ENCODE measurements around the gene SRGAP3. TPM values are rescaled to one million over a fixed set of nuclear protein-coding genes. Genes with fewer than 3 reads are reported as not detected.

SRGAP3 gene
- total RNA-seq, 1 donor from 2014 or later: 68.6 TPM

DNA sequence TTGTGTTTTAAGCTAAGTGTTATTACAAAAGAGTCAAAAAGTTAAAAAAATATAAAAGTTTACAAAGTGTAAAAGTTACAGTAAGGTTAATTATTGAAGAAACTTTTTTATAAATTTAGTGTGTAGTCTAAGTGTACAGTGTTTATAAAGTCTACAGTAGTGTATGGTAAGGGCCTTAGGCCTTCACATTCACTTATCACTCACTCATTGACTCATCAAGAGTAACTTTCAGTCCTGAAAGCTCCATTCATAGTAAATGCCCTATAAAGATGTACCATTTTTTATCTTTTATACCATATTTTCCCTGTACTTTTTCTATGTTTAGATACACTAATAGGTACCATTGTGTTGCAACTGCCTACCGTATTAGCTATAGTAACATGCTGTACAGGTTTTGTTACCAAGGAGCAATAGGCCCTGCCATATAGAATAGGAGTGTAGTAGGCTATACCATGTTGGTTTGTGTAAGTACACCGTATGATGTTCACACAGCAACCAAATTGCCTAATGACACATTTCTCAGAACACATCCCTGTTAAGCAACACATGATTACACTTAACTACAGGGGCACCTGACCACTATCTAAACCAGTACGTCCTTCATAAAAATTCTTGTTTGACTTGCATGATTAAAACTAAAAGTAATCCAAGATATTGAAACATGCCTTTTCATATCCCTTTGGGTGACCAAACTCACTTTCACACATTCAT, 303.4 kb downstream of the SRGAP3 start:
- H3K36me3 Mint-ChIP-seq: peaks cover 42% of the 10 kb centered on the region
- no peak overlapping the region for H3K27ac Mint-ChIP-seq
- no peak for DNase-seq (ENCODE audit: low spot score in 2 of 2, unreplicated experiment in 2 of 2)
- TF ChIP-seq, protein P1, sequence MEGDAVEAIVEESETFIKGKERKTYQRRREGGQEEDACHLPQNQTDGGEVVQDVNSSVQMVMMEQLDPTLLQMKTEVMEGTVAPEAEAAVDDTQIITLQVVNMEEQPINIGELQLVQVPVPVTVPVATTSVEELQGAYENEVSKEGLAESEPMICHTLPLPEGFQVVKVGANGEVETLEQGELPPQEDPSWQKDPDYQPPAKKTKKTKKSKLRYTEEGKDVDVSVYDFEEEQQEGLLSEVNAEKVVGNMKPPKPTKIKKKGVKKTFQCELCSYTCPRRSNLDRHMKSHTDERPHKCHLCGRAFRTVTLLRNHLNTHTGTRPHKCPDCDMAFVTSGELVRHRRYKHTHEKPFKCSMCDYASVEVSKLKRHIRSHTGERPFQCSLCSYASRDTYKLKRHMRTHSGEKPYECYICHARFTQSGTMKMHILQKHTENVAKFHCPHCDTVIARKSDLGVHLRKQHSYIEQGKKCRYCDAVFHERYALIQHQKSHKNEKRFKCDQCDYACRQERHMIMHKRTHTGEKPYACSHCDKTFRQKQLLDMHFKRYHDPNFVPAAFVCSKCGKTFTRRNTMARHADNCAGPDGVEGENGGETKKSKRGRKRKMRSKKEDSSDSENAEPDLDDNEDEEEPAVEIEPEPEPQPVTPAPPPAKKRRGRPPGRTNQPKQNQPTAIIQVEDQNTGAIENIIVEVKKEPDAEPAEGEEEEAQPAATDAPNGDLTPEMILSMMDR (IDR thresholded peaks at IDR 0.05; ENCODE audit: unreplicated experiment): no peak
- peaks cover 29% of the 10 kb centered on the region for H3K9me3 Mint-ChIP-seq
- peaks cover 26% of the 10 kb centered on the region for H3K4me1 Mint-ChIP-seq
- H3K27me3 Mint-ChIP-seq (ENCODE audit: low read depth): no peaks in the 10 kb centered on the region
- no peak overlapping the region for H3K4me3 Mint-ChIP-seq

DNA sequence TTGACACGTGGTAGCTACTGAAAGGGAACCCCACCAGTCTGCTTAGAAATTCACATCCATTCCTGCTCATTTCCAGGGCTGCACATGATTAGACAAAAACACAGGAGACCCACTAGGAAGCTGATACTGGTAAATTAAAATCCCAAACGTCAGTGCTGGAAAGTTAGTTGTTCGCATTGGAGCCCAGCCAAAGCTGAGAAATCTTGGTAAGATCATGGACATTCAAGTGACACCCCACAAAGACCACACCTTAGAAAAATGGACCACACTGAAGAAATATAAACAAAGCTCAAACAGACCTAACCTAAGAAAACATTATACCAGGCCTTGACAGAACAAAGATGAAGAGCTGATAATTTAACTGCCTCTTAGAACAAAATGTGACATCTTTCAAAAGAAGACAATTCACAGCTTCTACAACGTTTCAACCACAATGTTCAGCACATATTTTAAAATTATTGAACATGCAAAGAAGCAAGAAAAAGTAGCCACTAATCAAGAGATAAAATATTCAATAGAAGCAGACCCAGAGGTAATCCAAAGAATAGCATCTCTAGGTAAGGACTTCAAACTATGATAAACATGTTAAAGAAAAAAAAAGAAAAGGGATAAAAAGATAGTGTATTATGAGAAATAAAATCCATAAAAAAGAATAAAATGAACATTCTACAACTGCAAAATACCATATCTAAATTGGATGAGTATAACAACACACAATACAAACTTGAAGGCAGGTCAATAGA, 306.5 kb downstream of the SRGAP3 start:
- TF ChIP-seq, protein P1 (IDR thresholded peaks at IDR 0.05; ENCODE audit: unreplicated experiment): no peak
- Mint-ChIP-seq H3K4me3 (no peak overlapping the region), H3K36me3 (peaks cover 46% of the 10 kb centered on the region), H3K9me3 (peaks cover 23% of the 10 kb centered on the region), H3K4me1 (peaks cover 24% of the 10 kb centered on the region), H3K27me3 (ENCODE audit: low read depth) (no peaks in the 10 kb centered on the region), H3K27ac (no peak overlapping the region)
- DNase-seq (ENCODE audit: low spot score in 2 of 2, unreplicated experiment in 2 of 2): no peak

GRCh38 chr3:8942115-8942514, 307.3 kb downstream of the SRGAP3 start:
- Mint-ChIP-seq H3K27ac (no peak overlapping the region), H3K4me1 (peaks cover 27% of the 10 kb centered on the region), H3K36me3 (peaks cover 46% of the 10 kb centered on the region), H3K9me3 (peaks cover 23% of the 10 kb centered on the region), H3K4me3 (no peak overlapping the region), H3K27me3 (ENCODE audit: low read depth) (no peaks in the 10 kb centered on the region)
- TF ChIP-seq, protein P1 (IDR thresholded peaks at IDR 0.05; ENCODE audit: unreplicated experiment): no peak
- no peak for DNase-seq (ENCODE audit: low spot score in 2 of 2, unreplicated experiment in 2 of 2)

DNA sequence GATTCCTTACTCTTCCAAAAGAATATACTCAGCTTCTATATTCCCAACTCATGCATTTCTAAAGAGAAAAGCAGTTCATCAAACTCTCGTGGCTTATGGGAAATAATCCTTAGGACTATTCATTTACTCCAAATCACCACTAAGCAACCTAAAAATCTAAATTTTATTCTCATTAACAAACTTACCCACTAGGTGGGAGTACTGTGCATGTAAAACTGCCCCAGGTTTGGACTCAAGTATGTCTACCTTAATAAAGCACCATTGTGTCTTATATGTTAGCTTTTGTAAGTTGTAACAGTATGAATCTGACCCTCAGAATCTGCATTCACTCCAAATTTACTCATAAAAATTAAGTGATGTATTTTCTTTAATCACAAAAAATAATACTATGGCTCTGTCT, 311.4 kb downstream of the SRGAP3 start:
- no peaks in the 10 kb centered on the region for H3K27me3 Mint-ChIP-seq (ENCODE audit: low read depth)
- TF ChIP-seq, protein P1 (IDR thresholded peaks at IDR 0.05; ENCODE audit: unreplicated experiment): peak; percentile 52
- no peak overlapping the region for H3K27ac Mint-ChIP-seq
- H3K9me3 Mint-ChIP-seq: peaks cover 9% of the 10 kb centered on the region
- peaks cover 30% of the 10 kb centered on the region for H3K4me1 Mint-ChIP-seq
- DNase-seq (ENCODE audit: low spot score in 2 of 2, unreplicated experiment in 2 of 2): no peak
- peaks cover 34% of the 10 kb centered on the region for H3K36me3 Mint-ChIP-seq
- no peak overlapping the region for H3K4me3 Mint-ChIP-seq

GRCh38 chr3:8937064-8938020, 312.1 kb downstream of the SRGAP3 start:
- Mint-ChIP-seq H3K36me3 (peaks cover 28% of the 10 kb centered on the region), H3K4me3 (no peak overlapping the region), H3K27me3 (ENCODE audit: low read depth) (no peaks in the 10 kb centered on the region), H3K9me3 (peaks cover 3% of the 10 kb centered on the region), H3K4me1 (peaks cover 30% of the 10 kb centered on the region), H3K27ac (peak overlapping the region; percentile 79)
- TF ChIP-seq, protein P1 (IDR thresholded peaks at IDR 0.05; ENCODE audit: unreplicated experiment): no peak
- no peak for DNase-seq (ENCODE audit: low spot score in 2 of 2, unreplicated experiment in 2 of 2)
